NCI-H2081 (cell line): Measurements from ENCODE around the gene TAF11L2.
"Not testable (repeated sequence)": the region's sequence is repeated elsewhere in the genome, so short reads cannot be mapped to it uniquely, and the experiment has no call there.

Experiments
- DNase-seq, 2 experiments: peaks; one replicate each; lab custom pipeline; 2025; lab: John Stamatoyannopoulos, UW

Gene TAF11L2

GRCh38 chr5:17497931-17498330, at the start of gene TAF11L2:
TSS of gene TAF11L2 (plus strand) at chr5:17498231.
- DNase-seq: not testable (repeated sequence)

GRCh38 chr5:17448877-17449276, 49.2 kb upstream of the TAF11L2 start:
- DNase-seq: no peak

- DNase-seq: no peak
Measured at GRCh38 chr5:17452936-17453335, 45.1 kb upstream of the TAF11L2 start.

- DNase-seq: no peak
Measured at GRCh38 chr5:17455942-17456341, 42.1 kb upstream of the TAF11L2 start.

- DNase-seq: no peak
Measured at GRCh38 chr5:17461793-17462192, 36.2 kb upstream of the TAF11L2 start.

GRCh38 chr5:17463653-17464052, 34.4 kb upstream of the TAF11L2 start:
- DNase-seq: no peak

GRCh38 chr5:17470064-17470463, 28.0 kb upstream of the TAF11L2 start:
- DNase-seq: no peak

GRCh38 chr5:17475064-17475463, 23.0 kb upstream of the TAF11L2 start:
- not testable (repeated sequence) for DNase-seq

- DNase-seq: no peak
Measured at GRCh38 chr5:17477043-17477442, 21.0 kb upstream of the TAF11L2 start.

- no peak for DNase-seq
Measured at GRCh38 chr5:17477573-17478265, 20.3 kb upstream of the TAF11L2 start.

GRCh38 chr5:17481378-17481777, 16.7 kb upstream of the TAF11L2 start:
- no peak for DNase-seq

GRCh38 chr5:17482790-17483189, 15.2 kb upstream of the TAF11L2 start:
- DNase-seq: no peak

- DNase-seq: not testable (repeated sequence)
Measured at GRCh38 chr5:17486464-17487173, 11.4 kb upstream of the TAF11L2 start.

- DNase-seq: no peak
Measured at GRCh38 chr5:17487174-17487512, 10.9 kb upstream of the TAF11L2 start.

- DNase-seq: not testable (repeated sequence)
Measured at GRCh38 chr5:17491257-17491656, 6.8 kb upstream of the TAF11L2 start.

- no peak for DNase-seq
Measured at GRCh38 chr5:17492770-17493169, 5.3 kb upstream of the TAF11L2 start.

GRCh38 chr5:17497446-17497845, 585 bp upstream of the TAF11L2 start:
- no peak for DNase-seq

GRCh38 chr5:17511775-17512325, 13.8 kb downstream of the TAF11L2 start:
- no peak for DNase-seq

GRCh38 chr5:17517526-17517925, 19.5 kb downstream of the TAF11L2 start:
- DNase-seq: not testable (repeated sequence)

- not testable (repeated sequence) for DNase-seq
Measured at GRCh38 chr5:17518067-17518466, 20.0 kb downstream of the TAF11L2 start, which contains the start of gene TAF11L3. TSS of gene TAF11L3 (plus strand) at chr5:17518367.

GRCh38 chr5:17519508-17519907, 21.5 kb downstream of the TAF11L2 start:
- not testable (repeated sequence) for DNase-seq

- DNase-seq: not testable (repeated sequence)
Measured at GRCh38 chr5:17521501-17521900, 23.5 kb downstream of the TAF11L2 start, which contains the start of gene TAF11L4. TSS of gene TAF11L4 (plus strand) at chr5:17521801.

GRCh38 chr5:17524935-17525334, 26.9 kb downstream of the TAF11L2 start, which contains the start of gene TAF11L5:
TSS of gene TAF11L5 (plus strand) at chr5:17525235.
- DNase-seq: not testable (repeated sequence)
